Measurements from ENCODE around the gene DSCAM.

DNA sequence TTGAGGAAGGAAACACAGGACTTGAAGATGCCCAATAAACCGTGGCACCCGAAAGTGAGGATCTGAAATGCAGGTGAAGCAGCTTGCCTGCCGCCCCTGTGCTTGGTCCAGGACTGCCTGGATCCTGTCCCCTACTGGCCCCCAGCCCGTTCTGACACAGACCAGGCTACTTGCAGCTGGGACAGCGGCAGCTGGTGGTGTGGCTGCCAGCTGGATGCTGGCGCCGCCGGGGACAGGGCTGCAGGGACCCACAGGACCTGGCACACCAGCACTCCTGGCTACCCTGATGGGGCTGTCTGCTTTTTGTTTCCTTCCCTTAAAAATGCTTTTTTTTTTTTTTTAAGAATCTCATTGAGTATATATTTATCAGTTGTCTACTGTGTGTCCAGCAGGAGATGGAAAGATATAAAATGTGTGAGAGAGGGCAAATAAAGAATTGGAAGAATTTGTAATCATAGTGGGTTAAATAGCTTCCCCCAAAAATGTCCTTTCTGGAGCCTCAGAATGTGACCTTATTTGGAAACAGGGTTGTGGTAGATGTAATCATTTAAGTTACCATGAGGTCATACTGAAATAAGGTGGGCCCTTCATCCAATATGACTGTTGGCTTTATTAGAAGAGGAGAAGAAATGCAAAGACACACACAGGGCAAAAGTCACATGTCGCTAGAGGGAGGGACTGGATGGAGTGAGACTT, 165.6 kb downstream of the DSCAM start:
- TF ChIP-seq CTCF (IDR thresholded peaks at IDR 0.05; ENCODE audit: insufficient read depth, low read length, poor library complexity, severe bottlenecking), result no peak
- TF ChIP-seq EZH2phosphoT487 (conservative IDR thresholded peaks at IDR 0.05; ENCODE audit: low read length), result no peak

All from SU-DHL-6 (cell line).